ENCODE results near the gene HSDL1.

- no peak for TF ChIP-seq CTCF (IDR thresholded peaks at IDR 0.05; ENCODE audit: poor library complexity, severe bottlenecking)
- TF ChIP-seq SMC3 (conservative IDR thresholded peaks at IDR 0.05; ENCODE audit: poor library complexity) = no peak
These were observed 46.0 kb downstream of the HSDL1 start for GRCh38 chr16:84098939-84099338.
